Suppressor macrophage (primary cell): ENCODE results near the gene NR3C2.
A peak's percentile ranks its signal among the peaks of the same experiment; 100 is the strongest.

Experiments
- DNase-seq, 4 experiments: peaks; one replicate each; pipeline ENCODE4 v3.0.0-alpha.2; 2020 to 2022

NR3C2 gene

GRCh38 chr4:148259841-148260240 is 182.4 kb downstream of the NR3C2 start:
- DNase-seq = no peak

- no peak for DNase-seq
Measured at GRCh38 chr4:148258535-148258934, 183.7 kb downstream of the NR3C2 start.

DNA sequence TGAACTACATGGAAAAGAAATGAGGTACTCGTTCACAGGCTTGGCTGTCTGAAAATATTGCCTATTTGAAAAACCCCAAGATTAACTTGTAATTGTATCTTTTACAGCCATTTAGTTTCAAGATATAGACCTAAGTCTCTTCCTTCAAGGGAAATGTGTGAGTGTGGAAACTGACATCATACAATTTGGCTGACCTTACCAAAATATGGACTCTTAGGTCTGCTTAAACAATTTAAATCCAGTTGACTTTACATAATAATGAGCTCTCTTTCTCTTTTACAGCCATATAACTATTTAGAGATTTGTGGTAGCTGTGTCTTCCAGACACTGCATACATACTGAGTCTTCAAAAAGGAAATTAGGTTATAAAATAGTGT is 186.9 kb downstream of the NR3C2 start:
- no peak for DNase-seq

- no peak for DNase-seq
Measured at GRCh38 chr4:148254621-148255343, 187.4 kb downstream of the NR3C2 start.

- no peak for DNase-seq
Measured at GRCh38 chr4:148253768-148254167, 188.4 kb downstream of the NR3C2 start.

GRCh38 chr4:148248824-148249223 is 193.4 kb downstream of the NR3C2 start:
- no peak for DNase-seq

DNA sequence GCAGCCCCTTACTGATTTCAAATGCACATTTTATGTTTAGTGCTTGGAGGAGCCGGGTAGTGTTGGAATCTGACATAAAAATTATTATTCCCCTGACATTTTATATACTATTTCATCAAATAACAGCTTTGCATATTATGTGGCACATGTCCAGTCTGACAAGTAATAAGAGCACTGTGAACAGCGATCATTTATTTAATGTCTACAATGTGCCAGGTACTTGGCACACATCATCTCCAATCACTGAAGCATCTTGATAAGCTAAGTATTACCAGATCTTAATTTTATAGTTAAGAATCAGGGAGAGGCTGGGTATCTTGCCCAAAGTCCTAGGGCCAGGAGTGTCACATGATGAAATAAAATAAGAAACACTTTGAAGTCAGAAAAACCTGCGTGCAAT is 197.2 kb downstream of the NR3C2 start:
- no peak for DNase-seq

DNA sequence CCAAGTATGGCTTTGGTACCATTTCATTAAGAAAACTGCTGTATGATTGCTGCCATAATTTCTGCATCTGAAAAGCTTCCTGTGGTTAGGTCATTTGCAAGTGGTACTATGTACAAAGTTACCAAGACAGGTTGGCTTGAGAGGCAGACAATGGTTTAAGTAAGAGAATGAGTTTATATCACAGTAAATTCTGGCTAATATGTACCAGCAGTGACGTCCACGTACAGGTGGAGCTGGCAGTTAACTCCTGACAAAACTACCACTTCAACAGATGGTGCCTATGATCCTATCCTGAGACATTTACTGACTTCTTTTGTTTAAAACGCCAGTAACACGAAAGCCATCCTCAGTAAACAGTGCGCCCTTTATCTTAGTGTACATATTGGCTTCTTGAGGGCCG is 198.4 kb downstream of the NR3C2 start:
- no peak for DNase-seq

- no peak for DNase-seq
Measured at GRCh38 chr4:148240241-148240640, 202.0 kb downstream of the NR3C2 start.

DNA sequence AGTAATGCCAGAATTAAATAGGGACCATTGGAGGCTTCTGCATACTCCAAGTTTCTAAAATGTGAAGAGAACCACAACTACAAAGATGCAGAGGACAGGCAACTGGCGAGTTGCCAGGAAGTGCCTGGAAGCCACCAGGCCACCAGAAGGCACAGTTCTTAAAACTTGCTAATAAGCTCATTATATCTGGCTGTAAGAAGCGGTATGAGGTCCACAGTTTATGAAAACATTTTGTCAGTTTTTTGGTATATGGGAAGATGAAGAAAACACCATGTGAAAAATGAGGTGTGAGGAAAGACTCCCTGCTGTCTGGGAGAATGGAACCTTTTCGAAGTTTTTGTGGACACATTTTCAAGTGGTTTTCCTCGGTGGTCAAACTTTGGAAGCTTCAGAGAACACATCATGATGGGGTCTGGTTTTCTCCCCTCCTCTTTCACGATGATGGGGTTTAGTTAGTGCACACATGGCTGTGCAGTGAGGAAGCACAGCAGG is 202.7 kb downstream of the NR3C2 start:
- DNase-seq = peak in 2 of 4 experiments; percentile 5 to 9

DNA sequence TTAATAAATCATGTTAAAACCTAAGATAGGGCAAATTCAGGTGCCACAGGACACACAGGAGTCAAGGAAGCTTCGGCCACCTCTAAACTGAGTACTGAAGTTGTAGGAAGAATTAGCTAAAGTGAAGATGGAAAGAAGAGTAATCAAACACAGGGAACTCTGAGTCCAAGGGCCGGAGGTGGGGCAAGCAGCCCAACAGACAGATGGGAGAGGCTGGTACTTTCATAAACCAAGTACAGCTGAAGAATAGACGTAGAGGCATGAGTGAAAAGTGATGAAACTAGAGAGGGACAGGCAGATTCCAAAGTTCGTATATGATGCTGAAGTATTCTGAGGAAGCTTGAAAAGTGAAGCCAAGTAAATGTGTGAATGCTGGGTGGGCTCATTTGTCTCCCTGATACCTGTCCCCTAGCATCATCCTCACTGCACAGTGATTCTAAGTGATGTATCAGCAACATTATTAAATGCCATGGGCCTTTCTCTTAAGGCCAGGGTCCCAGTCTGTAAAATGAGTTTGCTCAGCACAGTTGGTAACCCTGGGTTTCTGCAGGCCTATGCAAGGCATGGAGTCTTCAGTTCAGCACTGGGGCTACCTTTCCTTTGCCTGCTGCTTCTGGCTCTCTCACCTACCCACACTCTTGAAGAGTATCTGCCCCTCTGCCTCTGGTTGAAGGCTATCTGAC is 203.3 kb downstream of the NR3C2 start:
- no peak for DNase-seq

DNA sequence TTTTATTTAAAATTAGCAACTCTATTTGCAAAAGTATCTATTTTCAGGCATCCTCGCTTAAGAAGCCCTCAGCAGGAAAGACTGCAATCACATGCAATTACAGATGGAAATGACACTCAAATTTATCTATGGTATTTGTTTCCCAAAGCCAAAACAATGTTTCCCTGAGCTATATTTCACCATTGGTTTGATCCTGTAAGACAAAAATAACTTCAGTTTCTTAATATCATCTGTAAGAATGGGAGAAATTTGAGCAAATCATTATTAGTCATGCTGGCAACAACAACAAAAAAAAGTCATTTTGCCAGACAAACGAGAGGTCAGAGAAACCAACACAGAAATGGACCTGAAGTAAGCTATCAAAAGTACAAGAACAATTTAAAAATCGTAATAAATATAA is 204.1 kb downstream of the NR3C2 start:
- DNase-seq = no peak

DNA sequence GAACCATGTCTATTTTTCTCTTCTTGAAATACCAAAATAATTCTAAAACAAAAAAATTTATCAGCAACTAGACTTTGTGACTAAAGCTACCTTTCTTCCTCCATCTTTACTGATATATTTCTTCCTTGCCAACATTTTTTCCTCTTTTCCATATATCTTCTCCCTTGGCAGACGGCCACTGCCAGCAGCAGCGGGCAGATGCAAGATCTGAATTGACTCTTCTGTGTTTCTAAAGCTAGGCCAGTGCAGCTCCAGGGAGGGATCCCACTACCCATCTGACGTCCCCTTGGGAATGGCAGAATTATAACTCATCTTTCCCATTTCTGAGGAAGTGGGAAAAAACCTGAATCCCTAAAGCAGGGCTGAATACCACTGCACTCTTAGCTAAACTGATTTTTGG is 206.4 kb downstream of the NR3C2 start:
- no peak for DNase-seq

GRCh38 chr4:148229798-148230197 is 212.4 kb downstream of the NR3C2 start:
- no peak for DNase-seq

DNA sequence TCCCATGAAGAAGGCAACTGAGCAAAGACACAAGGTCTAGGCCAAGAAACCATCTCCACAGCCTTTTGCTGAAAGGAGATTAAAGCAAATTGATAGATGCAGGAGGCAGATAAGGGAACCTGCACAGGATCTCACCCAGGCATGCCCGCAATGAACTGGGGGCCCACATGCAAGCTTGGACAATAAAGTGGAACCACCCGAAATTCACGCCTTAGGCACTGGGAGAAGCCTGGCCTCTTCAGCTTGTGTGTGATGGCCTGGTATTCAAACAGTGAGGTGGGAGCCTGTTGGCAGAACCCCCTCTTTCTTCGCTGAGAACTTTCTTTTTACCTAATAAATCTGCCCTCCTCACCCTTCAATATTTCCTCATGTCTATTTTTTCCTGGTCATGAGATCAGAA is 213.2 kb downstream of the NR3C2 start:
- no peak for DNase-seq

DNA sequence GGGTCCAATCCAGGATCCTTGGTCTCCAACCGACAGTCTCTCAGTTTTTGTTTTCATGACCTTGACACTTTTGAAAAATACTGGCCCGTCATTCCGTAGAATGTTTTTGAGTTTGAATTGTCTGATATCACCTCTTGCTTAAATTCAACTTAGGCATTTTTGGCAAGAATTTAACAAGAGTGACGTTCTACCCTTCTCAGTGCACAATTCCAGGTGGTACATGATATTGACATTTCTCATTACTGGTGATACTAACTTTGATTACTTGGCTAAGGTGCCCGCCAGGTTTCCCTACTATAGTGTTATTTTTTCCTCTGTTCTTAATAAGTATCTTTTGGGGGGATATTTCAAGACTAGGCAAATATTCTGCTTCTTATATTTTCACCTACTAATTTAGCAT is 215.1 kb downstream of the NR3C2 start:
- no peak for DNase-seq

DNA sequence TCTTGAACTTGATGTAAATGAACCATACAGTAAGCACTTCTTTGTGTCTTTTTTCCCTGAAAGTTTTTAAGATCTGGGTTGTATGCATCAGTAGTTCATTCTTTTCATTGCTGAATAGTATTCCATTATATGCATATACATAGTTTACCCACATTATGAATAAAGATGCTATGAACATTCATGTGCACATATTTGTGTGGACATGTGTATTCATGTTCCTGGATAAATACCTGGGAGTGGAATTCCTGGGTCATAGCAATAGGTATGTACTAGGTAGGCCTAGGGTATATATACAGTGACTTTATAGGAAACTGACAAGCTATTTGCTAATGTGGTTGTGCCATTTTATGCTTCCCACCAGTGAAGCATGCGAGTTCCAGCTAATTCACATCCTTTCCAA is 215.9 kb downstream of the NR3C2 start:
- no peak for DNase-seq

DNA sequence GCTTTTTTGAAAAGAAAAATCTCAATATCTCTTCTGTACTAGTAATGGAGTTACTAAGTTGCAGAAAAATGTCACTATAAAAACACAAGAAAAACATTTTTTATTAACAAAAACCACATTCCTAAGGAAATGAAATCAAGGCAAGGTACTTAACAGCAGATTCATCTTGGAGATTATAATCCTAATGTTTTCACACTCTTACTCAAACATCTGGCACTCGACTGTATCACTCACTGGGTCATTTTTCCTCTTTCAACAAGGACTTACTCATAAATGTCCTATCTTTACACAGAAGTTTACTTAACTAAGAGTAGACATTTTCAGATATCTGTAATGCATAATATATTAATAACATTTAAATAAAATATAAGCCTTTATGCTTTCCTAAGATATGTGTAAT is 216.6 kb downstream of the NR3C2 start:
- no peak for DNase-seq

DNA sequence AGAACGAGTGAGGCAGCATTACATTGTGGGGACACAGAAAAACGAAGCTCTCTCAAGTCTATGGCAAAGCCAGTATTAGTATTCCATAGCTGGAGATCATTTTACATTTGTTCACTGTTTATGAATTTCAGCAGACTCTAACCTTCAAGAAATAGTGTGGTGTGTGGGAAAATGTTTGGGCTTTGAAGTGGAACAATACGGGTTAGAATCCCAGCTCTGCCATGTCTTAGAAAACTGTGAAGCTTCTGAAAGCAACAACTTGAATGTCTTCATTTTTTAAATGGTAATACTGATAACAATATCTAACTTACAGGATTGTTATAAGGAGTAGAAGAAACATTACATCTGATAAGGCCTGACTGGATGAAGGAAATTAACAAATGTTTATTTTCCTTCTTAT is 217.7 kb downstream of the NR3C2 start:
- DNase-seq = no peak

DNA sequence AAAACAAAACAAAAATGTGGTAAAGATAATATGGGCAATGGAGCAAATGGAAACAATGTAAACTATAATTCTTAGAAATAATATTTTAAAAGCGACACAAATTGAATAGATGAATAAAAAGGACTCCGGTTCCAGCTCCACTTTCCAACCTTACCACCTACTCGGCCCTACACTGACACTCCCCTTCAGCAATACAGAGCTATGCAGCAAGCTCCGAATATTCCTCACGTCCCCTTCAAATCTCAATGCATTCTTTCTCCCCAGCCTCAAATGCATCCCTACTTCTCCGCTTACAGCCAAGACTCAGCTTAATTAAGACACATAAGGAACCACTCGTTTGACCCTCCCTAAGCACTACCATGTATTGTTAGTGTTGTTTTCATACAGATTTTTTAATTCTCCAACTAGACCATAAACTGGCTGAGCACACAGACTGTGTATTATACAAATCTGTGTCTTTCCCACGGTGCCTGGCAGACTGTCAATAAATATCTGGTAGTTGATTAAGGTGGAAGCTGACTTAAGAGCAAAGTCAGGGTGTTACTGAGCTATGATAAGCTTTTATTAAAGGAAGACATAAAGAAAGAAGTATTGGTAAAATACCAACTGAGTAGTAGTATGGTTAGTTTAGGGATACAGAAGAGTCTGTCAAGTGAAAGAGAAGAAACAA is 219.1 kb downstream of the NR3C2 start:
- DNase-seq = no peak

- peak in 1 of 4 experiments; percentile 6 for DNase-seq
Measured at GRCh38 chr4:148216866-148217814, 225.1 kb downstream of the NR3C2 start.

GRCh38 chr4:148216321-148216720 is 225.9 kb downstream of the NR3C2 start:
- DNase-seq = no peak

DNA sequence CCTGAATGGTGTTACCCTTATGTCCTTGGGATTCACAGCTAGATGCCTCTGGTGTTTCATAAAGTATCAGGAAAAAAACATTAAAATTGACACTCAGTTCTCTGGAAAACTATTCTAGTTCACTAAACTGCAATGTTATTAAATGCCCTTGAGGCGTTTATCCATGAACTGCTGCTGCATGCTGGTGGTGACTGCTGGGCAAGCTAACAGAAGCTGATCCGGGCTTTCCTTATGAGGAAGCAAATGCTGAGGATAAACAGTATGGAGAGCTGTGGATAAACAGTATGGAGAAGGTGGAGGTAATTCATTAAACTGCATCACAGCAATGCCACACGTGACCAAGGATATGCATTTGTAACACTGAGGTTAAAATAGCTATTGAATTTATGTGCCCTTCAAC is 227.0 kb downstream of the NR3C2 start:
- DNase-seq = no peak
